Measurements from ENCODE around the gene MMS22L. TPM values are rescaled to one million over a fixed set of nuclear protein-coding genes. Genes with fewer than 3 reads are reported as not detected.

MMS22L gene, protein sequence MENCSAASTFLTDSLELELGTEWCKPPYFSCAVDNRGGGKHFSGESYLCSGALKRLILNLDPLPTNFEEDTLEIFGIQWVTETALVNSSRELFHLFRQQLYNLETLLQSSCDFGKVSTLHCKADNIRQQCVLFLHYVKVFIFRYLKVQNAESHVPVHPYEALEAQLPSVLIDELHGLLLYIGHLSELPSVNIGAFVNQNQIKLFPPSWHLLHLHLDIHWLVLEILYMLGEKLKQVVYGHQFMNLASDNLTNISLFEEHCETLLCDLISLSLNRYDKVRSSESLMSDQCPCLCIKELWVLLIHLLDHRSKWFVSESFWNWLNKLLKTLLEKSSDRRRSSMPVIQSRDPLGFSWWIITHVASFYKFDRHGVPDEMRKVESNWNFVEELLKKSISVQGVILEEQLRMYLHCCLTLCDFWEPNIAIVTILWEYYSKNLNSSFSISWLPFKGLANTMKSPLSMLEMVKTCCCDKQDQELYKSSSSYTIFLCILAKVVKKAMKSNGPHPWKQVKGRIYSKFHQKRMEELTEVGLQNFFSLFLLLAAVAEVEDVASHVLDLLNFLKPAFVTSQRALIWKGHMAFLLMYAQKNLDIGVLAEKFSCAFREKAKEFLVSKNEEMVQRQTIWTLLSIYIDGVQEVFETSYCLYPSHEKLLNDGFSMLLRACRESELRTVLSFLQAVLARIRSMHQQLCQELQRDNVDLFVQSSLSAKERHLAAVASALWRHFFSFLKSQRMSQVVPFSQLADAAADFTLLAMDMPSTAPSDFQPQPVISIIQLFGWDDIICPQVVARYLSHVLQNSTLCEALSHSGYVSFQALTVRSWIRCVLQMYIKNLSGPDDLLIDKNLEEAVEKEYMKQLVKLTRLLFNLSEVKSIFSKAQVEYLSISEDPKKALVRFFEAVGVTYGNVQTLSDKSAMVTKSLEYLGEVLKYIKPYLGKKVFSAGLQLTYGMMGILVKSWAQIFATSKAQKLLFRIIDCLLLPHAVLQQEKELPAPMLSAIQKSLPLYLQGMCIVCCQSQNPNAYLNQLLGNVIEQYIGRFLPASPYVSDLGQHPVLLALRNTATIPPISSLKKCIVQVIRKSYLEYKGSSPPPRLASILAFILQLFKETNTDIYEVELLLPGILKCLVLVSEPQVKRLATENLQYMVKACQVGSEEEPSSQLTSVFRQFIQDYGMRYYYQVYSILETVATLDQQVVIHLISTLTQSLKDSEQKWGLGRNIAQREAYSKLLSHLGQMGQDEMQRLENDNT
- 19.3 and 24.5 TPM in 2 replicates for polyA plus RNA-seq (2011; rRNA removed)
- 5.2 and 5.7 TPM in 2 replicates for polyA plus RNA-seq (2012; cell fraction: cytosol; rRNA removed)
- polyA plus RNA-seq (2012; cell fraction: nucleus; rRNA removed), result 3.4 and 6.7 TPM in 2 replicates
- 10.4 to 11.7 TPM (median 11.5 TPM) in 3 replicates for polyA plus RNA-seq (2017; fragmentation: RNase III; extraction: RNeasy Plus Mini Kit Qiagen cat#74134 plus additional on column Dnase treatment)
- 32.0 and 46.9 TPM in 2 replicates for polyA minus RNA-seq (2011; rRNA and poly(A)+ RNA removed)

- H3K4me1 ChIP-seq, result peaks cover 9% of the 10 kb centered on the region; the same call in 1 of the 3 replicates
- FAIRE-seq, result no peak
- H3K9me3 ChIP-seq, result no peaks in the 10 kb centered on the region
- ATAC-seq, result peak; percentile 97 to 99
- ChIA-PET CTCF (no interaction called here), POLR2A (interaction anchor here (0.7 kb wide), 1 partner anchor 9 kb away, joined by 4 read pairs; no protein-coding TSS in a partner anchor)
- H3K4me3 ChIP-seq, result peak within 1 kb of the TSS; percentile 94
- peak within 1 kb of the TSS; percentile 79 to 99 for H3K27ac ChIP-seq
- WGBS (ENCODE audit: missing lambda C conversion rate), result under 1% methylated on average over 17 of the region's 67 CpGs
- peak; percentile 66 to 88 for DNase-seq (ENCODE audit: low read depth in 1 of 2, low spot score in 1 of 2)
- H3K4me2 ChIP-seq, result peak within 1 kb of the TSS; percentile 90
- TF ChIP-seq ZFP36 (IDR thresholded peaks at IDR 0.05; ENCODE audit: borderline replicate concordance, partially characterized antibody) (no peak), EP300 (IDR thresholded peaks at IDR 0.05) (no peak), JUN (IDR thresholded peaks at IDR 0.05) (0 out of 5 replicates have a peak, but pooled peaks of 1 of the 2 experiments have one; percentile 22), GATA3 (IDR thresholded peaks at IDR 0.05; ENCODE audit: borderline replicate concordance) (peak; percentile 69; the same call in 1 of the 2 replicates), BCL3 (IDR thresholded peaks at IDR 0.05) (0 out of 3 replicates have a peak, but pooled peaks have one; percentile 39), NPAS2 (CRISPR knock-in tag; IDR thresholded peaks at IDR 0.05; ENCODE audit: borderline replicate concordance) (no peak), CBX8 (IDR thresholded peaks at IDR 0.05) (no peak), MYC (IDR thresholded peaks at IDR 0.05; ENCODE audit: borderline replicate concordance, low read length) (no peak), CTCF (IDR thresholded peaks at IDR 0.05) (no peak), NR3C1 (IDR thresholded peaks at IDR 0.05) (no peak), MAFK (IDR thresholded peaks at IDR 0.05; ENCODE audit: partially characterized antibody) (no peak), SREBF2 (IDR thresholded peaks at IDR 0.05) (no peak), TP53 (CRISPR knock-in tag; IDR thresholded peaks at IDR 0.05) (no peak), CBX2 (IDR thresholded peaks at IDR 0.05; ENCODE audit: borderline replicate concordance, low read depth) (no peak), KDM5A (IDR thresholded peaks at IDR 0.05) (peak; percentile 25; the same call in 1 of the 2 replicates), MAX (IDR thresholded peaks at IDR 0.05) (peak; percentile 76), EHMT2 (IDR thresholded peaks at IDR 0.05; ENCODE audit: low read depth) (no peak), CEBPB (IDR thresholded peaks at IDR 0.05) (no peak), RFX5 (IDR thresholded peaks at IDR 0.05) (no peak)
- TF ChIP-seq, protein P1, sequence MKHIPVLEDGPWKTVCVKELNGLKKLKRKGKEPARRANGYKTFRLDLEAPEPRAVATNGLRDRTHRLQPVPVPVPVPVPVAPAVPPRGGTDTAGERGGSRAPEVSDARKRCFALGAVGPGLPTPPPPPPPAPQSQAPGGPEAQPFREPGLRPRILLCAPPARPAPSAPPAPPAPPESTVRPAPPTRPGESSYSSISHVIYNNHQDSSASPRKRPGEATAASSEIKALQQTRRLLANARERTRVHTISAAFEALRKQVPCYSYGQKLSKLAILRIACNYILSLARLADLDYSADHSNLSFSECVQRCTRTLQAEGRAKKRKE (CRISPR knock-in tag; IDR thresholded peaks at IDR 0.05; ENCODE audit: low read depth), result no peak
- TF ChIP-seq, protein P2, sequence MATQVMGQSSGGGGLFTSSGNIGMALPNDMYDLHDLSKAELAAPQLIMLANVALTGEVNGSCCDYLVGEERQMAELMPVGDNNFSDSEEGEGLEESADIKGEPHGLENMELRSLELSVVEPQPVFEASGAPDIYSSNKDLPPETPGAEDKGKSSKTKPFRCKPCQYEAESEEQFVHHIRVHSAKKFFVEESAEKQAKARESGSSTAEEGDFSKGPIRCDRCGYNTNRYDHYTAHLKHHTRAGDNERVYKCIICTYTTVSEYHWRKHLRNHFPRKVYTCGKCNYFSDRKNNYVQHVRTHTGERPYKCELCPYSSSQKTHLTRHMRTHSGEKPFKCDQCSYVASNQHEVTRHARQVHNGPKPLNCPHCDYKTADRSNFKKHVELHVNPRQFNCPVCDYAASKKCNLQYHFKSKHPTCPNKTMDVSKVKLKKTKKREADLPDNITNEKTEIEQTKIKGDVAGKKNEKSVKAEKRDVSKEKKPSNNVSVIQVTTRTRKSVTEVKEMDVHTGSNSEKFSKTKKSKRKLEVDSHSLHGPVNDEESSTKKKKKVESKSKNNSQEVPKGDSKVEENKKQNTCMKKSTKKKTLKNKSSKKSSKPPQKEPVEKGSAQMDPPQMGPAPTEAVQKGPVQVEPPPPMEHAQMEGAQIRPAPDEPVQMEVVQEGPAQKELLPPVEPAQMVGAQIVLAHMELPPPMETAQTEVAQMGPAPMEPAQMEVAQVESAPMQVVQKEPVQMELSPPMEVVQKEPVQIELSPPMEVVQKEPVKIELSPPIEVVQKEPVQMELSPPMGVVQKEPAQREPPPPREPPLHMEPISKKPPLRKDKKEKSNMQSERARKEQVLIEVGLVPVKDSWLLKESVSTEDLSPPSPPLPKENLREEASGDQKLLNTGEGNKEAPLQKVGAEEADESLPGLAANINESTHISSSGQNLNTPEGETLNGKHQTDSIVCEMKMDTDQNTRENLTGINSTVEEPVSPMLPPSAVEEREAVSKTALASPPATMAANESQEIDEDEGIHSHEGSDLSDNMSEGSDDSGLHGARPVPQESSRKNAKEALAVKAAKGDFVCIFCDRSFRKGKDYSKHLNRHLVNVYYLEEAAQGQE (IDR thresholded peaks at IDR 0.05), result peak; percentile 96
- TF ChIP-seq, protein P3, sequence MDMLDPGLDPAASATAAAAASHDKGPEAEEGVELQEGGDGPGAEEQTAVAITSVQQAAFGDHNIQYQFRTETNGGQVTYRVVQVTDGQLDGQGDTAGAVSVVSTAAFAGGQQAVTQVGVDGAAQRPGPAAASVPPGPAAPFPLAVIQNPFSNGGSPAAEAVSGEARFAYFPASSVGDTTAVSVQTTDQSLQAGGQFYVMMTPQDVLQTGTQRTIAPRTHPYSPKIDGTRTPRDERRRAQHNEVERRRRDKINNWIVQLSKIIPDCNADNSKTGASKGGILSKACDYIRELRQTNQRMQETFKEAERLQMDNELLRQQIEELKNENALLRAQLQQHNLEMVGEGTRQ (IDR thresholded peaks at IDR 0.05), result no peak
- TF ChIP-seq, protein P4, sequence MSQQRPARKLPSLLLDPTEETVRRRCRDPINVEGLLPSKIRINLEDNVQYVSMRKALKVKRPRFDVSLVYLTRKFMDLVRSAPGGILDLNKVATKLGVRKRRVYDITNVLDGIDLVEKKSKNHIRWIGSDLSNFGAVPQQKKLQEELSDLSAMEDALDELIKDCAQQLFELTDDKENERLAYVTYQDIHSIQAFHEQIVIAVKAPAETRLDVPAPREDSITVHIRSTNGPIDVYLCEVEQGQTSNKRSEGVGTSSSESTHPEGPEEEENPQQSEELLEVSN (IDR thresholded peaks at IDR 0.05; ENCODE audit: borderline replicate concordance, low read depth), result peak; percentile 80
Observed at GRCh38 chr6:97282726-97283617, at the start of gene MMS22L. MMS22L (minus strand) TSS chr6:97283216; CDS start chr6:97282477, 739 bp downstream.

Data from A549 (cell line).